HepG2 (cell line): ENCODE data around the gene KRT77.

Experiments
- ARHGAP35 ChIP-seq: sonication (generic); formaldehyde crosslinking; IDR thresholded peaks from 2 replicates; pipeline ENCODE4 v1.9.0; 2022; ENCODE audit warnings: mild to moderate bottlenecking, inconsistent platforms, moderate library complexity, missing genetic modification reagents, borderline replicate concordance
- CENPX ChIP-seq: sonication (generic); formaldehyde crosslinking; IDR thresholded peaks from 2 replicates; pipeline ENCODE4 v1.9.0; 2021; ENCODE audit warnings: mild to moderate bottlenecking, missing genetic modification reagents, moderate library complexity
- DNMT1 ChIP-seq: sonication (generic); formaldehyde crosslinking; IDR thresholded peaks from 2 replicates; pipeline ENCODE4 v1.5.1; 2020; ENCODE audit warnings: mild to moderate bottlenecking, missing genetic modification reagents
- FOXM1 ChIP-seq: sonication (generic); formaldehyde crosslinking; IDR thresholded peaks from 2 replicates; pipeline ENCODE4 v1.5.0; 2020; ENCODE audit warnings: missing genetic modification reagents
- JUND ChIP-seq: sonication (generic); formaldehyde crosslinking; IDR thresholded peaks from 2 replicates; pipeline ENCODE4 v1.8.0; 2022; ENCODE audit warnings: mild to moderate bottlenecking, missing genetic modification reagents
- MBNL3 ChIP-seq: fragments of 250-450 bp; sonication (Bioruptor Pico); conservative IDR thresholded peaks from 2 replicates; pipeline ENCODE4 v1.8.0; 2022; ENCODE audit warnings: mild to moderate bottlenecking, inconsistent platforms
- MED13 ChIP-seq: sonication (generic); formaldehyde crosslinking; IDR thresholded peaks from 2 replicates; pipeline ENCODE4 v1.5.0; 2020; ENCODE audit warnings: missing genetic modification reagents
- YEATS4 ChIP-seq: sonication (generic); formaldehyde crosslinking; IDR thresholded peaks from 2 replicates; pipeline ENCODE4 v1.4.0; 2020; ENCODE audit warnings: missing genetic modification reagents, borderline replicate concordance
- ZBTB21 ChIP-seq: sonication (generic); formaldehyde crosslinking; IDR thresholded peaks from 2 replicates; pipeline ENCODE4 v1.4.0; 2020; ENCODE audit warnings: missing genetic modification reagents
- ZFYVE20 ChIP-seq: sonication (generic); formaldehyde crosslinking; IDR thresholded peaks from 2 replicates; pipeline ENCODE4 v1.8.0; 2023; ENCODE audit warnings: low read depth, mild to moderate bottlenecking, moderate library complexity, missing genetic modification reagents, borderline replicate concordance

DNA sequence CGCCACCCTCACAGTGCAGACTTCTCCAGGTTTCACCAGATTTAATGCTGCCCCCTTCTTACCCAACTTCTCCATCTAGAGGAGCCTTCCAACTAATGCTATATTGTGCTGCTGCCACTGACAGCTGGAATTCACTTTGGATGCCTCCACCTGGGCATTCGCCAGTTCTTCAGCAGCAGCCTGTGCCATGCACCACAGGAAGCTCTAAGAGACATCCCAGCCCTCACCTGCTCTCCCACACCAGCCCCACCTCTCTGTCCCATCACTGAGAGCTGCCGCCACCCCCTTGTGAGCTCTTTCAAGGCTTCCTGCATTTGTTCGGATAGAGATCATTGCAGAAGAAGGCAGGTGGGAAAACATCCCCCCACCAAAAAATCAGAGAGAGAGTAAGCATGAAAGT lies 46.7 kb downstream of the KRT77 start:
- TF ChIP-seq CENPX (CRISPR knock-in tag), result no peak
- TF ChIP-seq YEATS4 (CRISPR knock-in tag), result no peak
- TF ChIP-seq ZFYVE20 (CRISPR knock-in tag), result no peak
- no peak for TF ChIP-seq MBNL3
- TF ChIP-seq DNMT1 (CRISPR knock-in tag), result no peak
- no peak for TF ChIP-seq ZBTB21 (CRISPR knock-in tag)
- no peak for TF ChIP-seq ARHGAP35 (CRISPR knock-in tag)
- no peak for TF ChIP-seq FOXM1
- no peak for TF ChIP-seq JUND (CRISPR knock-in tag)
- no peak for TF ChIP-seq MED13
